Measurements from ENCODE around the gene GRM7.
A peak's percentile ranks its signal among the peaks of the same experiment; 100 is the strongest.

GRCh38 chr3:6994081-6994668 is 133.3 kb downstream of the GRM7 start:
- TF ChIP-seq EZH2phosphoT487 (IDR thresholded peaks at IDR 0.05; ENCODE audit: borderline replicate concordance, low read depth, low read length) (no peak), CTCF (conservative IDR thresholded peaks at IDR 0.05; ENCODE audit: low read length) (peak; percentile 52)
